HG03460 (cell line): ENCODE results near the gene DOCK9.
"Not testable (repeated sequence)": the region's sequence is repeated elsewhere in the genome, so short reads cannot be mapped to it uniquely, and the experiment has no call there.

Source experiments
- ATAC-seq: cut with Tn5 transposase; IDR thresholded peaks from one replicate; pipeline ENCODE4 v1.9.1; 2021; ENCODE audit not compliant: unreplicated experiment

The DOCK9 gene

GRCh38 chr13:98918771-98919170 is 59.1 kb downstream of the DOCK9 start:
- no peak for ATAC-seq

GRCh38 chr13:98917116-98917515 is 60.7 kb downstream of the DOCK9 start:
- ATAC-seq: no peak

- ATAC-seq: no peak
These were observed 61.5 kb downstream of the DOCK9 start for GRCh38 chr13:98916403-98916802.

GRCh38 chr13:98915981-98916380 is 61.9 kb downstream of the DOCK9 start:
- no peak for ATAC-seq

- ATAC-seq: no peak
These were observed 62.3 kb downstream of the DOCK9 start for GRCh38 chr13:98915563-98915962.

GRCh38 chr13:98913741-98914140 is 64.1 kb downstream of the DOCK9 start:
- no peak for ATAC-seq

GRCh38 chr13:98912846-98913245 is 65.0 kb downstream of the DOCK9 start:
- ATAC-seq: no peak

- no peak for ATAC-seq
These were observed 67.3 kb downstream of the DOCK9 start for GRCh38 chr13:98910501-98910951.

- ATAC-seq: no peak
These were observed 68.8 kb downstream of the DOCK9 start for GRCh38 chr13:98909016-98909415.

GRCh38 chr13:98906746-98907502 is 70.9 kb downstream of the DOCK9 start:
- ATAC-seq: no peak

- no peak for ATAC-seq
These were observed 72.7 kb downstream of the DOCK9 start for GRCh38 chr13:98905199-98905598.

- ATAC-seq: no peak
These were observed 77.4 kb downstream of the DOCK9 start for GRCh38 chr13:98900442-98900841.

GRCh38 chr13:98897706-98898105 is 80.2 kb downstream of the DOCK9 start:
- ATAC-seq: no peak

GRCh38 chr13:98896868-98897144 is 81.1 kb downstream of the DOCK9 start:
- no peak for ATAC-seq

GRCh38 chr13:98896083-98896867 is 81.6 kb downstream of the DOCK9 start:
- no peak for ATAC-seq

- ATAC-seq: not testable (repeated sequence)
These were observed 83.0 kb downstream of the DOCK9 start for GRCh38 chr13:98894814-98895213.

GRCh38 chr13:98893371-98893770 is 84.5 kb downstream of the DOCK9 start:
- ATAC-seq: no peak

- ATAC-seq: no peak
These were observed 85.0 kb downstream of the DOCK9 start for GRCh38 chr13:98892821-98893220.

GRCh38 chr13:98892077-98892476 is 85.8 kb downstream of the DOCK9 start:
- no peak for ATAC-seq

- no peak for ATAC-seq
These were observed 86.9 kb downstream of the DOCK9 start for GRCh38 chr13:98890925-98891324.

- no peak for ATAC-seq
These were observed 87.7 kb downstream of the DOCK9 start for GRCh38 chr13:98890186-98890585.

GRCh38 chr13:98889419-98890085 is 88.3 kb downstream of the DOCK9 start:
- ATAC-seq: no peak
